Activated CD4-positive, alpha-beta memory T cell treated with anti-CD3 and anti-CD28 coated beads, Interleukin-2, amount 10 ng/mL, durations not matched to agents 7 days and 5 days (primary cell): Measurements from ENCODE around the gene RIPK3. TPM values are rescaled to one million over a fixed set of nuclear protein-coding genes. Genes with fewer than 3 reads are reported as not detected.
"Not testable (repeated sequence)": the region's sequence is repeated elsewhere in the genome, so short reads cannot be mapped to it uniquely, and the experiment has no call there.

Experiments
- CTCF ChIA-PET: fragments of 350-600 bp; sonication (Branson Sonifier 250); formaldehyde crosslinking; loops from one replicate; lab custom pipeline; 2021; ENCODE audit warnings: antibody characterized with exemption, inconsistent platforms; lab: Charles Lee
- POLR2A ChIA-PET: fragments of 350-600 bp; sonication (Branson Sonifier 250); formaldehyde crosslinking; loops from one replicate; lab custom pipeline; 2021; ENCODE audit warnings: antibody characterized with exemption; lab: Charles Lee
- DNase-seq: peaks from one replicate; pipeline ENCODE4 v3.0.0-alpha.2; 2020
- H3K27ac Mint-ChIP-seq: one replicate; pipeline ENCODE4 v1.8.0; 2021; ENCODE audit warnings: mild to moderate bottlenecking, mixed read lengths
- H3K27me3 Mint-ChIP-seq: one replicate; pipeline ENCODE4 v1.8.0; 2021; ENCODE audit warnings: mixed read lengths
- H3K36me3 Mint-ChIP-seq: one replicate; pipeline ENCODE4 v1.8.0; 2021; ENCODE audit warnings: low read depth, mixed read lengths
- H3K4me1 Mint-ChIP-seq: one replicate; pipeline ENCODE4 v1.8.0; 2021; ENCODE audit warnings: mixed read lengths
- H3K4me3 Mint-ChIP-seq: one replicate; pipeline ENCODE4 v1.8.0; 2021; ENCODE audit warnings: mild to moderate bottlenecking, mixed read lengths
- H3K9me3 Mint-ChIP-seq: one replicate; pipeline ENCODE4 v1.8.0; 2021; ENCODE audit warnings: mixed read lengths
- total RNA-seq, 2 experiments: library from RNA; stranded (reverse); gene quantifications; one replicate each; pipeline ENCODE4 v1.2.3, GENCODE V29; 2021

Gene RIPK3
- 10 to 100 TPM; 37.3 to 38.0 TPM for total RNA-seq

- CTCF ChIA-PET: interaction anchor here (0.8 to 18.8 kb wide), 7 partner anchors 12 to 102 kb away, joined by 3 to 494 read pairs (median 5); partner anchors contain the start of genes CBLN3, KHNYN and TINF2
- Mint-ChIP-seq H3K27ac (peak within 1 kb of the TSS; percentile 83), H3K4me1 (peaks cover 42% of the 10 kb centered on the region), H3K9me3 (no peaks in the 10 kb centered on the region), H3K4me3 (peak within 1 kb of the TSS; percentile 97), H3K27me3 (peaks cover 31% of the 10 kb centered on the region), H3K36me3 (peaks cover 33% of the 10 kb centered on the region)
- DNase-seq: peak; percentile 82
- POLR2A ChIA-PET: interaction anchor here (0.6 to 5.4 kb wide), 19 partner anchors 8 to 204 kb away, joined by 3 to 69 read pairs (median 4); partner anchors contain the start of genes CBLN3, DHRS1, KHNYN and LTB4R2
Observed at GRCh38 chr14:24339284-24340151, at the start of gene RIPK3. Gene RIPK3, minus strand, starts transcription at chr14:24339991. Its CDS starts 165 bp downstream, at chr14:24339826.

GRCh38 chr14:24389226-24389848, 49.5 kb upstream of the RIPK3 start:
- no peak for DNase-seq
- peaks cover 37% of the 10 kb centered on the region for H3K27me3 Mint-ChIP-seq
- ChIA-PET CTCF (no interaction called here), POLR2A (no interaction called here)
- no peaks in the 10 kb centered on the region for H3K36me3 Mint-ChIP-seq
- no peak overlapping the region for H3K27ac Mint-ChIP-seq
- no peaks in the 10 kb centered on the region for H3K4me1 Mint-ChIP-seq
- no peaks in the 10 kb centered on the region for H3K9me3 Mint-ChIP-seq
- H3K4me3 Mint-ChIP-seq: no peak overlapping the region

GRCh38 chr14:24388474-24389179, 48.8 kb upstream of the RIPK3 start:
- Mint-ChIP-seq H3K27ac (no peak overlapping the region), H3K9me3 (no peaks in the 10 kb centered on the region), H3K4me1 (no peaks in the 10 kb centered on the region), H3K4me3 (no peak overlapping the region), H3K36me3 (no peaks in the 10 kb centered on the region), H3K27me3 (peaks cover 39% of the 10 kb centered on the region)
- no peak for DNase-seq
- ChIA-PET CTCF (interaction anchor here (0.8 to 1.0 kb wide), 2 partner anchors 43 to 55 kb away, joined by 3 to 4 read pairs; no protein-coding TSS in a partner anchor), POLR2A (no interaction called here)

GRCh38 chr14:24387579-24387978, 47.8 kb upstream of the RIPK3 start:
- H3K4me1 Mint-ChIP-seq, POLR2A ChIA-PET, H3K4me3 Mint-ChIP-seq, DNase-seq, H3K36me3 Mint-ChIP-seq, H3K27ac Mint-ChIP-seq, H3K9me3 Mint-ChIP-seq: not testable (repeated sequence)
- CTCF ChIA-PET: interaction anchor here (1.0 kb wide), 1 partner anchor 44 kb away, joined by 3 read pairs; no protein-coding TSS in a partner anchor
- H3K27me3 Mint-ChIP-seq: peaks cover 39% of the 10 kb centered on the region

- H3K27ac Mint-ChIP-seq: no peak overlapping the region
- ChIA-PET POLR2A (no interaction called here), CTCF (no interaction called here)
- H3K9me3 Mint-ChIP-seq: no peaks in the 10 kb centered on the region
- no peaks in the 10 kb centered on the region for H3K4me1 Mint-ChIP-seq
- H3K27me3 Mint-ChIP-seq: peaks cover 37% of the 10 kb centered on the region
- no peaks in the 10 kb centered on the region for H3K36me3 Mint-ChIP-seq
- DNase-seq: no peak
- no peak overlapping the region for H3K4me3 Mint-ChIP-seq
Observed at GRCh38 chr14:24387009-24387345, 47.2 kb upstream of the RIPK3 start.

- Mint-ChIP-seq H3K27ac (no peak overlapping the region), H3K4me3 (no peak overlapping the region), H3K36me3 (no peaks in the 10 kb centered on the region), H3K27me3 (peaks cover 32% of the 10 kb centered on the region), H3K9me3 (no peaks in the 10 kb centered on the region), H3K4me1 (no peaks in the 10 kb centered on the region)
- POLR2A ChIA-PET: no interaction called here
- CTCF ChIA-PET: interaction anchor here (0.6 kb wide), 1 partner anchor 98 kb away, joined by 3 read pairs; no protein-coding TSS in a partner anchor
- no peak for DNase-seq
Observed at GRCh38 chr14:24385524-24385923, 45.7 kb upstream of the RIPK3 start.

GRCh38 chr14:24384169-24384568, 44.4 kb upstream of the RIPK3 start:
- no peak overlapping the region for H3K27ac Mint-ChIP-seq
- H3K4me3 Mint-ChIP-seq: no peak overlapping the region
- ChIA-PET POLR2A (no interaction called here), CTCF (interaction anchor here (0.7 to 1.0 kb wide), 2 partner anchors 46 to 50 kb away, joined by 3 read pairs; no protein-coding TSS in a partner anchor)
- no peaks in the 10 kb centered on the region for H3K9me3 Mint-ChIP-seq
- no peak for DNase-seq
- peaks cover 29% of the 10 kb centered on the region for H3K27me3 Mint-ChIP-seq
- no peaks in the 10 kb centered on the region for H3K36me3 Mint-ChIP-seq
- H3K4me1 Mint-ChIP-seq: no peaks in the 10 kb centered on the region

GRCh38 chr14:24382064-24382371, 42.2 kb upstream of the RIPK3 start:
- POLR2A ChIA-PET: interaction anchor here (1.4 kb wide), 1 partner anchor 12 kb away, joined by 4 read pairs; no protein-coding TSS in a partner anchor
- Mint-ChIP-seq H3K27me3 (peaks cover 13% of the 10 kb centered on the region), H3K27ac (no peak overlapping the region), H3K4me1 (peaks cover 3% of the 10 kb centered on the region), H3K4me3 (no peak overlapping the region), H3K9me3 (no peaks in the 10 kb centered on the region), H3K36me3 (no peaks in the 10 kb centered on the region)
- DNase-seq: no peak
- CTCF ChIA-PET: interaction anchor here (0.5 kb wide), 1 partner anchor 17 kb away, joined by 3 read pairs; no protein-coding TSS in a partner anchor

GRCh38 chr14:24381363-24382063, 41.7 kb upstream of the RIPK3 start:
- H3K27me3 Mint-ChIP-seq: peaks cover 10% of the 10 kb centered on the region
- no peak overlapping the region for H3K27ac Mint-ChIP-seq
- H3K36me3 Mint-ChIP-seq: no peaks in the 10 kb centered on the region
- H3K4me3 Mint-ChIP-seq: no peak overlapping the region
- peaks cover 4% of the 10 kb centered on the region for H3K4me1 Mint-ChIP-seq
- CTCF ChIA-PET: no interaction called here
- no peaks in the 10 kb centered on the region for H3K9me3 Mint-ChIP-seq
- no peak for DNase-seq
- POLR2A ChIA-PET: no interaction called here

GRCh38 chr14:24379907-24380730, 40.3 kb upstream of the RIPK3 start:
- Mint-ChIP-seq H3K27me3 (peaks cover 8% of the 10 kb centered on the region), H3K36me3 (no peaks in the 10 kb centered on the region), H3K9me3 (no peaks in the 10 kb centered on the region), H3K27ac (no peak overlapping the region), H3K4me1 (peaks cover 4% of the 10 kb centered on the region), H3K4me3 (no peak overlapping the region)
- DNase-seq: no peak
- CTCF ChIA-PET: no interaction called here
- POLR2A ChIA-PET: interaction anchor here (1.2 kb wide), 2 partner anchors 40 to 50 kb away, joined by 3 read pairs; partner anchors contain the start of genes CBLN3, KHNYN and RIPK3

GRCh38 chr14:24378981-24379906, 39.5 kb upstream of the RIPK3 start:
- Mint-ChIP-seq H3K27ac (no peak overlapping the region), H3K9me3 (no peaks in the 10 kb centered on the region), H3K27me3 (peaks cover 6% of the 10 kb centered on the region), H3K4me3 (no peak overlapping the region), H3K4me1 (peaks cover 4% of the 10 kb centered on the region), H3K36me3 (no peaks in the 10 kb centered on the region)
- CTCF ChIA-PET: no interaction called here
- no peak for DNase-seq
- POLR2A ChIA-PET: interaction anchor here (1.2 kb wide), 2 partner anchors 39 to 51 kb away, joined by 3 read pairs; partner anchors contain the start of genes CBLN3, KHNYN and RIPK3
